ENCODE data around the gene SLC4A5. TPM values are rescaled to one million over a fixed set of nuclear protein-coding genes. Genes with fewer than 3 reads are reported as not detected.
"Not testable (repeated sequence)": the region's sequence is repeated elsewhere in the genome, so short reads cannot be mapped to it uniquely, and the experiment has no call there.

Gene SLC4A5
- total RNA-seq, 8 experiments from 2014 or later: 0.25 to 5.9 (median 2.8) TPM

GRCh38 chr2:74228772-74229171 is 114.4 kb downstream of the SLC4A5 start:
- no peaks in the 10 kb centered on the region for H3K4me1 ChIP-seq (replicated peaks in 1 of 2)
- in situ Hi-C loops (cut with MboI; ENCODE audit: low pct_unique_long_range_greater_than_20kb in 2 of 9, low sequenced_read_pairs in 9 of 9, unreplicated experiment in 9 of 9): loop anchor here in 1 of 9 experiments (25.0 kb wide), 1 partner anchor 359 kb away; no protein-coding TSS in a partner anchor
- ATAC-seq (replicated peaks in 6 of 8): no peak
- H3K27ac ChIP-seq: no peak overlapping the region
- H3K4me3 ChIP-seq: no peak overlapping the region
- WGBS, 10 experiments: 50 to 100% (median 88%) methylated on average over 1 to 4 of the region's 4 CpGs; no CpG with 5 or more reads in 2 of the 10 experiments

GRCh38 chr2:74227646-74228045 is 115.6 kb downstream of the SLC4A5 start:
- Histone ChIP-seq H3K27ac (no peak overlapping the region), H3K4me1 (replicated peaks in 1 of 2) (no peaks in the 10 kb centered on the region), H3K4me3 (no peak overlapping the region)
- no peak for ATAC-seq (replicated peaks in 6 of 8)
- in situ Hi-C loops (cut with MboI; ENCODE audit: low pct_unique_long_range_greater_than_20kb in 2 of 9, low sequenced_read_pairs in 9 of 9, unreplicated experiment in 9 of 9): loop anchor here in 1 of 9 experiments (25.0 kb wide), 1 partner anchor 360 kb away; no protein-coding TSS in a partner anchor
- WGBS, 10 experiments: 70 to 94% (median 80%) methylated on average over 1 to 4 of the region's 5 CpGs; no CpG with 5 or more reads in 5 of the 10 experiments

- ATAC-seq (replicated peaks in 6 of 8): peak in 4 of 8 experiments; percentile 7 to 89 (median 74)
- in situ Hi-C loops (cut with MboI; ENCODE audit: low pct_unique_long_range_greater_than_20kb in 2 of 9, low sequenced_read_pairs in 9 of 9, unreplicated experiment in 9 of 9): loop anchor here in 1 of 9 experiments (25.0 kb wide), 1 partner anchor 361 kb away; no protein-coding TSS in a partner anchor
- H3K4me3 ChIP-seq: no peak overlapping the region
- 57 to 100% (median 82%) methylated on average over 1 to 6 of the region's 21 CpGs; no CpG with 5 or more reads in 5 of the 10 experiments for WGBS, 10 experiments
- H3K4me1 ChIP-seq (replicated peaks in 1 of 2): no peaks in the 10 kb centered on the region
- no peak overlapping the region for H3K27ac ChIP-seq
Observed at GRCh38 chr2:74226648-74227213, 116.5 kb downstream of the SLC4A5 start.

GRCh38 chr2:74225698-74226459 is 117.3 kb downstream of the SLC4A5 start:
- in situ Hi-C loops (cut with MboI; ENCODE audit: low pct_unique_long_range_greater_than_20kb in 2 of 9, low sequenced_read_pairs in 9 of 9, unreplicated experiment in 9 of 9): loop anchor here in 1 of 9 experiments (25.0 kb wide), 1 partner anchor 361 kb away; no protein-coding TSS in a partner anchor
- WGBS, 10 experiments: 38 to 100% (median 70%) methylated on average over 1 to 3 of the region's 4 CpGs; no CpG with 5 or more reads in 1 of the 10 experiments
- H3K27ac ChIP-seq: no peak overlapping the region
- ATAC-seq (replicated peaks in 6 of 8): peak in 1 of 8 experiments; percentile 9
- H3K4me1 ChIP-seq (replicated peaks in 1 of 2): no peaks in the 10 kb centered on the region
- no peak overlapping the region for H3K4me3 ChIP-seq

- ATAC-seq (replicated peaks in 6 of 8): no peak
- Histone ChIP-seq H3K27ac (no peak overlapping the region), H3K4me3 (no peak overlapping the region), H3K4me1 (replicated peaks in 1 of 2) (no peaks in the 10 kb centered on the region)
- 75 to 94% (median 83%) methylated on average over 2 to 6 of the region's 8 CpGs; no CpG with 5 or more reads in 2 of the 10 experiments for WGBS, 10 experiments
- in situ Hi-C loops (cut with MboI; ENCODE audit: low pct_unique_long_range_greater_than_20kb in 2 of 9, low sequenced_read_pairs in 9 of 9, unreplicated experiment in 9 of 9): no loop called here
Observed at GRCh38 chr2:74223941-74224770, 119.1 kb downstream of the SLC4A5 start.

GRCh38 chr2:74222300-74222650 is 120.9 kb downstream of the SLC4A5 start:
- in situ Hi-C loops (cut with MboI; ENCODE audit: low pct_unique_long_range_greater_than_20kb in 2 of 9, low sequenced_read_pairs in 9 of 9, unreplicated experiment in 9 of 9): no loop called here
- Histone ChIP-seq H3K4me1 (replicated peaks in 1 of 2) (no peaks in the 10 kb centered on the region), H3K4me3 (no peak overlapping the region), H3K27ac (no peak overlapping the region)
- WGBS, 10 experiments: 71 to 100% (median 95%) methylated on average over 1 to 5 of the region's 6 CpGs; no CpG with 5 or more reads in 2 of the 10 experiments
- no peak for ATAC-seq (replicated peaks in 6 of 8)

GRCh38 chr2:74221604-74222299 is 121.5 kb downstream of the SLC4A5 start:
- peak in 4 of 8 experiments; percentile 12 to 50 (median 30) for ATAC-seq (replicated peaks in 6 of 8)
- Histone ChIP-seq H3K4me1 (replicated peaks in 1 of 2) (no peaks in the 10 kb centered on the region), H3K4me3 (no peak overlapping the region), H3K27ac (no peak overlapping the region)
- in situ Hi-C loops (cut with MboI; ENCODE audit: low pct_unique_long_range_greater_than_20kb in 2 of 9, low sequenced_read_pairs in 9 of 9, unreplicated experiment in 9 of 9): no loop called here
- 80 to 100% (median 100%) methylated on average over 1 to 2 of the region's 6 CpGs; no CpG with 5 or more reads in 5 of the 10 experiments for WGBS, 10 experiments

GRCh38 chr2:74221091-74221490 is 122.1 kb downstream of the SLC4A5 start:
- in situ Hi-C loops (cut with MboI; ENCODE audit: low pct_unique_long_range_greater_than_20kb in 2 of 9, low sequenced_read_pairs in 9 of 9, unreplicated experiment in 9 of 9): no loop called here
- Histone ChIP-seq H3K27ac (no peak overlapping the region), H3K4me3 (no peak overlapping the region), H3K4me1 (replicated peaks in 1 of 2) (no peaks in the 10 kb centered on the region)
- no peak for ATAC-seq (replicated peaks in 6 of 8)
- 90 to 100% (median 100%) methylated on average over 1 to 6 of the region's 6 CpGs; no CpG with 5 or more reads in 1 of the 10 experiments for WGBS, 10 experiments

GRCh38 chr2:74219846-74220486 is 123.2 kb downstream of the SLC4A5 start:
- Histone ChIP-seq H3K4me1 (replicated peaks in 1 of 2) (no peaks in the 10 kb centered on the region), H3K4me3 (no peak overlapping the region), H3K27ac (no peak overlapping the region)
- no peak for ATAC-seq (replicated peaks in 6 of 8)
- in situ Hi-C loops (cut with MboI; ENCODE audit: low pct_unique_long_range_greater_than_20kb in 2 of 9, low sequenced_read_pairs in 9 of 9, unreplicated experiment in 9 of 9): no loop called here
- WGBS, 10 experiments: 78 to 100% (median 100%) methylated on average over 1 to 3 of the region's 5 CpGs; no CpG with 5 or more reads in 1 of the 10 experiments

- H3K4me3 ChIP-seq: no peak overlapping the region
- no peaks in the 10 kb centered on the region for H3K4me1 ChIP-seq (replicated peaks in 1 of 2)
- H3K27ac ChIP-seq: no peak overlapping the region
- no peak for ATAC-seq (replicated peaks in 6 of 8)
- in situ Hi-C loops (cut with MboI; ENCODE audit: low pct_unique_long_range_greater_than_20kb in 2 of 9, low sequenced_read_pairs in 9 of 9, unreplicated experiment in 9 of 9): no loop called here
- WGBS, 10 experiments: 86 to 100% (median 98%) methylated on average over 1 to 2 of the region's 2 CpGs; no CpG with 5 or more reads in 4 of the 10 experiments
Observed at GRCh38 chr2:74216642-74217041, 126.6 kb downstream of the SLC4A5 start.

- in situ Hi-C loops (cut with MboI; ENCODE audit: low pct_unique_long_range_greater_than_20kb in 2 of 9, low sequenced_read_pairs in 9 of 9, unreplicated experiment in 9 of 9); H3K4me3 ChIP-seq; ATAC-seq (replicated peaks in 6 of 8); H3K27ac ChIP-seq; H3K4me1 ChIP-seq (replicated peaks in 1 of 2): not testable (repeated sequence)
- WGBS, 10 experiments: 88 to 100% (median 99%) methylated on average over 1 to 5 of the region's 6 CpGs; no CpG with 5 or more reads in 2 of the 10 experiments
Observed at GRCh38 chr2:74215771-74216170, 127.4 kb downstream of the SLC4A5 start.
